ENCODE results near the gene GIGYF2.
"Not testable (repeated sequence)": the region's sequence is repeated elsewhere in the genome, so short reads cannot be mapped to it uniquely, and the experiment has no call there.

DNA sequence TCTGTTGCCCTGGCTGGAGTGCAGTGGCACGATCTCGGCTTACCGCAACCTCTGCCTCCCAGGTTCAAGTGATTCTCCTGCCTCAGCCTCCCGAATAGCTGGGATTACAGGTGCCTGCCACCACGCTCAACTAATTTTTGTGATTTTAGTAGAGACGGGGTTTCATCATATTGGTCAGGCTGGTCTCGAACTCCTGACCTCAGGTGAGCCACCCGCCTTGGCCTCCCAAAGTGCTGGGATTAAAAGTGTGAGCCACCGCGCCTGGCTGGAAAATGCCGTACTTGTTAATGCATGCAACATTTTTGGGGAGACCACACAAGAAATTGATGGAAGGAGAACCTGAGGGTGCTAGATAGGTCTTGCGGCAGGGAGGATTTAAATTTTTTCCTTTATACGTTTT is 6.0 kb upstream of the GIGYF2 start:
- TF ChIP-seq POLR2A, EP300 (IDR thresholded peaks at IDR 0.05): not testable (repeated sequence)
- TF ChIP-seq, protein P1, sequence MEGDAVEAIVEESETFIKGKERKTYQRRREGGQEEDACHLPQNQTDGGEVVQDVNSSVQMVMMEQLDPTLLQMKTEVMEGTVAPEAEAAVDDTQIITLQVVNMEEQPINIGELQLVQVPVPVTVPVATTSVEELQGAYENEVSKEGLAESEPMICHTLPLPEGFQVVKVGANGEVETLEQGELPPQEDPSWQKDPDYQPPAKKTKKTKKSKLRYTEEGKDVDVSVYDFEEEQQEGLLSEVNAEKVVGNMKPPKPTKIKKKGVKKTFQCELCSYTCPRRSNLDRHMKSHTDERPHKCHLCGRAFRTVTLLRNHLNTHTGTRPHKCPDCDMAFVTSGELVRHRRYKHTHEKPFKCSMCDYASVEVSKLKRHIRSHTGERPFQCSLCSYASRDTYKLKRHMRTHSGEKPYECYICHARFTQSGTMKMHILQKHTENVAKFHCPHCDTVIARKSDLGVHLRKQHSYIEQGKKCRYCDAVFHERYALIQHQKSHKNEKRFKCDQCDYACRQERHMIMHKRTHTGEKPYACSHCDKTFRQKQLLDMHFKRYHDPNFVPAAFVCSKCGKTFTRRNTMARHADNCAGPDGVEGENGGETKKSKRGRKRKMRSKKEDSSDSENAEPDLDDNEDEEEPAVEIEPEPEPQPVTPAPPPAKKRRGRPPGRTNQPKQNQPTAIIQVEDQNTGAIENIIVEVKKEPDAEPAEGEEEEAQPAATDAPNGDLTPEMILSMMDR (IDR thresholded peaks at IDR 0.05): not testable (repeated sequence)
